HFF-Myc (cell line): ENCODE measurements around the gene TAMM41.
A peak's percentile ranks its signal among the peaks of the same experiment; 100 is the strongest.

Experiments
- DNase-seq: peaks from one replicate; pipeline ENCODE4 v3.0.0-alpha.2; 2011; ENCODE audit warnings: low read depth; ENCODE audit errors: extremely low read depth
- H3K4me3 ChIP-seq: replicated peaks from 2 replicates; pipeline ENCODE4 v1.5.1; 2011; ENCODE audit warnings: low read depth, mild to moderate bottlenecking, control low read depth, low read length
- CTCF ChIP-seq: IDR thresholded peaks from 2 replicates; pipeline ENCODE4 v1.5.1; 2012; ENCODE audit warnings: mild to moderate bottlenecking, low read depth, low read length, control low read depth; ENCODE audit errors: missing control alignments

TAMM41 gene

GRCh38 chr3:11814663-11815062 is 32.0 kb downstream of the TAMM41 start:
- H3K4me3 ChIP-seq, result no peak overlapping the region
- no peak for TF ChIP-seq CTCF
- no peak for DNase-seq

- DNase-seq, result no peak
- no peak overlapping the region for H3K4me3 ChIP-seq
- TF ChIP-seq CTCF, result no peak
Measured at GRCh38 chr3:11810276-11810675, 36.4 kb downstream of the TAMM41 start.

- DNase-seq, result peak; percentile 42
- H3K4me3 ChIP-seq, result no peak overlapping the region
- TF ChIP-seq CTCF, result no peak
Measured at GRCh38 chr3:11808231-11808630, 38.5 kb downstream of the TAMM41 start.

- TF ChIP-seq CTCF, result no peak
- DNase-seq, result no peak
- no peak overlapping the region for H3K4me3 ChIP-seq
Measured at GRCh38 chr3:11807686-11808085, 39.0 kb downstream of the TAMM41 start.

GRCh38 chr3:11805716-11806115 is 41.0 kb downstream of the TAMM41 start:
- DNase-seq, result no peak
- no peak for TF ChIP-seq CTCF
- no peak overlapping the region for H3K4me3 ChIP-seq

GRCh38 chr3:11803977-11804892 is 42.5 kb downstream of the TAMM41 start:
- DNase-seq, result peak; percentile 27
- H3K4me3 ChIP-seq, result no peak overlapping the region
- peak; percentile 61 for TF ChIP-seq CTCF
